Measurements from ENCODE around the gene PRICKLE1. TPM values are rescaled to one million over a fixed set of nuclear protein-coding genes. Genes with fewer than 3 reads are reported as not detected.

PRICKLE1 gene
- total RNA-seq, 1 experiment from 2014 or later: 7.0 TPM

DNA sequence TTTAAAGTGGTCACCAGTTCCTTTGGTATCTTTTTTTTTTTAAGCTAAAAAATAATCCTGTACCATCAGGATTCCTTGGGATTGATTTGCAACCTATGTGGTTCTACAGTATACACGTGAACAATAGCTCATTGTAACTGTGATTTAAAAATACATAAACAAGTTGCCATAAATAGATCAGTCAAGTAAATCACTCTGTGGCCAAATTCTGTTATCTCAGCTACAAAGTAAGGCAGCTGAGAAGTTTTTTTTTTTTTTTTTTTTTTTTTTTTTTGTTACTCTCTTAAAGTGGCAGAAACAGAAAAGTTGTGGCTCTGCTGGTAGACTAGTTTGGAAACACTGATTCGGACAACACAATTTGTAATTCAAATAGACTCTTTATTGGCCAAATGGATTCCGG lies 104.5 kb downstream of the PRICKLE1 start:
- BruUV-seq (replicated peaks): no TSS peak
- Histone ChIP-seq H3K9me3 (ENCODE audit: insufficient read depth, low read depth) (no peaks in the 10 kb centered on the region), H3K9me2 (ENCODE audit: insufficient read depth) (no peaks in the 10 kb centered on the region; the same call in 1 of the 2 replicates), H4K20me1 (ENCODE audit: insufficient read depth) (no peaks in the 10 kb centered on the region), H3F3A (ENCODE audit: insufficient read depth, low read depth) (no peaks in the 10 kb centered on the region; the same call in 1 of the 2 replicates), H3K4me1 (replicated peaks; ENCODE audit: insufficient read depth) (peaks cover 8% of the 10 kb centered on the region; the same call in 1 of the 2 replicates), H3K4me2 (peak overlapping the region; percentile 76), H3K79me2 (ENCODE audit: low read depth) (peaks cover 21% of the 10 kb centered on the region), H3K36me3 (ENCODE audit: low read depth) (no peaks in the 10 kb centered on the region), H2AFZ (no peak overlapping the region), H3K4me3 (no peak overlapping the region), H3K27me3 (ENCODE audit: insufficient read depth, low read depth) (no peaks in the 10 kb centered on the region), H3K27ac (no peak overlapping the region)
- ChIA-PET POLR2A (ENCODE audit: unreplicated experiment) (no interaction called here), CTCF (interaction anchor here (0.6 to 1.0 kb wide), 2 partner anchors 56 to 84 kb away, joined by 3 read pairs; no protein-coding TSS in a partner anchor)
- TF ChIP-seq, protein P1, sequence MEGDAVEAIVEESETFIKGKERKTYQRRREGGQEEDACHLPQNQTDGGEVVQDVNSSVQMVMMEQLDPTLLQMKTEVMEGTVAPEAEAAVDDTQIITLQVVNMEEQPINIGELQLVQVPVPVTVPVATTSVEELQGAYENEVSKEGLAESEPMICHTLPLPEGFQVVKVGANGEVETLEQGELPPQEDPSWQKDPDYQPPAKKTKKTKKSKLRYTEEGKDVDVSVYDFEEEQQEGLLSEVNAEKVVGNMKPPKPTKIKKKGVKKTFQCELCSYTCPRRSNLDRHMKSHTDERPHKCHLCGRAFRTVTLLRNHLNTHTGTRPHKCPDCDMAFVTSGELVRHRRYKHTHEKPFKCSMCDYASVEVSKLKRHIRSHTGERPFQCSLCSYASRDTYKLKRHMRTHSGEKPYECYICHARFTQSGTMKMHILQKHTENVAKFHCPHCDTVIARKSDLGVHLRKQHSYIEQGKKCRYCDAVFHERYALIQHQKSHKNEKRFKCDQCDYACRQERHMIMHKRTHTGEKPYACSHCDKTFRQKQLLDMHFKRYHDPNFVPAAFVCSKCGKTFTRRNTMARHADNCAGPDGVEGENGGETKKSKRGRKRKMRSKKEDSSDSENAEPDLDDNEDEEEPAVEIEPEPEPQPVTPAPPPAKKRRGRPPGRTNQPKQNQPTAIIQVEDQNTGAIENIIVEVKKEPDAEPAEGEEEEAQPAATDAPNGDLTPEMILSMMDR (conservative IDR thresholded peaks at IDR 0.05): no peak
- no peak for TF ChIP-seq EZH2 (IDR thresholded peaks at IDR 0.05; ENCODE audit: low read depth)
- intact Hi-C loops (cut with micrococcal nuclease; ENCODE audit: unreplicated experiment): loop anchor here (2.0 to 5.0 kb wide), 2 partner anchors 272 to 476 kb away; no protein-coding TSS in a partner anchor
- DNase-seq: no peak

- Histone ChIP-seq H3K4me1 (replicated peaks; ENCODE audit: insufficient read depth) (peaks cover 8% of the 10 kb centered on the region; the same call in 1 of the 2 replicates), H2AFZ (peak overlapping the region; percentile 95), H3K4me3 (peak overlapping the region; percentile 92), H3K79me2 (ENCODE audit: low read depth) (peaks cover 28% of the 10 kb centered on the region), H3K9me3 (ENCODE audit: insufficient read depth, low read depth) (no peaks in the 10 kb centered on the region), H3K36me3 (ENCODE audit: low read depth) (no peaks in the 10 kb centered on the region), H3K4me2 (peak overlapping the region; percentile 76), H4K20me1 (ENCODE audit: insufficient read depth) (no peaks in the 10 kb centered on the region), H3K27me3 (ENCODE audit: insufficient read depth, low read depth) (no peaks in the 10 kb centered on the region), H3K9me2 (ENCODE audit: insufficient read depth) (no peaks in the 10 kb centered on the region; the same call in 1 of the 2 replicates), H3K27ac (no peak overlapping the region), H3F3A (ENCODE audit: insufficient read depth, low read depth) (no peaks in the 10 kb centered on the region; the same call in 1 of the 2 replicates)
- ChIA-PET CTCF (interaction anchor here (0.5 to 2.0 kb wide), 3 partner anchors 87 to 176 kb away, joined by 4 to 16 read pairs (median 6); no protein-coding TSS in a partner anchor), POLR2A (ENCODE audit: unreplicated experiment) (interaction anchor here (0.6 to 0.7 kb wide), 2 partner anchors 67 to 85 kb away, joined by 3 to 10 read pairs; no protein-coding TSS in a partner anchor)
- TF ChIP-seq, protein P1 (conservative IDR thresholded peaks at IDR 0.05): no peak
- TF ChIP-seq EZH2 (IDR thresholded peaks at IDR 0.05; ENCODE audit: low read depth): no peak
- DNase-seq: no peak
- intact Hi-C loops (cut with micrococcal nuclease; ENCODE audit: unreplicated experiment): loop anchor here (1.0 to 5.0 kb wide), 3 partner anchors 86 to 799 kb away; no protein-coding TSS in a partner anchor
- no TSS peak for BruUV-seq (replicated peaks)
Observed at GRCh38 chr12:42483521-42483790, 106.1 kb downstream of the PRICKLE1 start.

GRCh38 chr12:42482748-42483520 lies 106.6 kb downstream of the PRICKLE1 start:
- peak in 1 of 2 experiments; percentile 76 for DNase-seq
- no TSS peak for BruUV-seq (replicated peaks)
- H2AFZ ChIP-seq: peak overlapping the region; percentile 95
- intact Hi-C loops (cut with micrococcal nuclease; ENCODE audit: unreplicated experiment): loop anchor here (1.0 to 5.0 kb wide), 4 partner anchors 86 to 854 kb away; no protein-coding TSS in a partner anchor
- H3K4me2 ChIP-seq: peak overlapping the region; percentile 76
- H3K9me2 ChIP-seq (ENCODE audit: insufficient read depth): no peaks in the 10 kb centered on the region
- no peaks in the 10 kb centered on the region; the same call in 1 of the 2 replicates for H3F3A ChIP-seq (ENCODE audit: insufficient read depth, low read depth)
- peaks cover 31% of the 10 kb centered on the region for H3K79me2 ChIP-seq (ENCODE audit: low read depth)
- no peaks in the 10 kb centered on the region for H3K27me3 ChIP-seq (ENCODE audit: insufficient read depth, low read depth)
- no peaks in the 10 kb centered on the region for H3K9me3 ChIP-seq (ENCODE audit: insufficient read depth, low read depth)
- H3K27ac ChIP-seq: no peak overlapping the region
- H3K4me3 ChIP-seq: peak overlapping the region; percentile 92
- ChIA-PET CTCF (interaction anchor here (0.5 to 2.0 kb wide), 4 partner anchors 87 to 796 kb away, joined by 4 to 16 read pairs (median 5); no protein-coding TSS in a partner anchor), POLR2A (ENCODE audit: unreplicated experiment) (no interaction called here)
- TF ChIP-seq, protein P1 (conservative IDR thresholded peaks at IDR 0.05): peak; percentile 85
- TF ChIP-seq EZH2 (IDR thresholded peaks at IDR 0.05; ENCODE audit: low read depth): no peak
- H4K20me1 ChIP-seq (ENCODE audit: insufficient read depth): no peaks in the 10 kb centered on the region
- no peaks in the 10 kb centered on the region for H3K36me3 ChIP-seq (ENCODE audit: low read depth)
- H3K4me1 ChIP-seq (replicated peaks; ENCODE audit: insufficient read depth): peaks cover 8% of the 10 kb centered on the region; the same call in 1 of the 2 replicates

Data from PC-9 (cell line).